Measurements from ENCODE around the gene TEDC1.

Gene TEDC1

DNA sequence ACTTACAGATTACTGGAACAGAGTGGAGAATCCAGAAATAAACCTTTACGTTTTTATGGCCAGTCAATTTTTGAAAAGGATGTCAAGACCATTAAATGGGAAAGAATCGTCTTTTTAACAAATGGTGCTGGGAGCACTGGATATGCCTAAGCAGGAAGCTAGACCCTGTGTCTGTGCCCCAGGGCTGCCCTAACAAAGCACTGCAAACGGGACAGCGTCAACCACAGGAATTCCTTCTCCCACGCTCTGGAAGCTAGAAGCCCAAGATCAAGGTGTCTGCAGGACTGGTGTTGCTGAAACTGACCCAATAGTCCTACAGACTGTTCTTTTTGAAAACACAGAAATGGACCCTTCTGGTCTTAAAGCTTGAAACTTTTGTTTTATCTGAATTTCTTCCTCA lies 26.1 kb downstream of the TEDC1 start:
- ChIA-PET CTCF (interaction anchor here (0.8 to 2.6 kb wide), 3 partner anchors 9 to 901 kb away, joined by 3 to 12 read pairs (median 4); no protein-coding TSS in a partner anchor), POLR2A (no interaction called here)
- TF ChIP-seq, protein P1, sequence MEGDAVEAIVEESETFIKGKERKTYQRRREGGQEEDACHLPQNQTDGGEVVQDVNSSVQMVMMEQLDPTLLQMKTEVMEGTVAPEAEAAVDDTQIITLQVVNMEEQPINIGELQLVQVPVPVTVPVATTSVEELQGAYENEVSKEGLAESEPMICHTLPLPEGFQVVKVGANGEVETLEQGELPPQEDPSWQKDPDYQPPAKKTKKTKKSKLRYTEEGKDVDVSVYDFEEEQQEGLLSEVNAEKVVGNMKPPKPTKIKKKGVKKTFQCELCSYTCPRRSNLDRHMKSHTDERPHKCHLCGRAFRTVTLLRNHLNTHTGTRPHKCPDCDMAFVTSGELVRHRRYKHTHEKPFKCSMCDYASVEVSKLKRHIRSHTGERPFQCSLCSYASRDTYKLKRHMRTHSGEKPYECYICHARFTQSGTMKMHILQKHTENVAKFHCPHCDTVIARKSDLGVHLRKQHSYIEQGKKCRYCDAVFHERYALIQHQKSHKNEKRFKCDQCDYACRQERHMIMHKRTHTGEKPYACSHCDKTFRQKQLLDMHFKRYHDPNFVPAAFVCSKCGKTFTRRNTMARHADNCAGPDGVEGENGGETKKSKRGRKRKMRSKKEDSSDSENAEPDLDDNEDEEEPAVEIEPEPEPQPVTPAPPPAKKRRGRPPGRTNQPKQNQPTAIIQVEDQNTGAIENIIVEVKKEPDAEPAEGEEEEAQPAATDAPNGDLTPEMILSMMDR (IDR thresholded peaks at IDR 0.05; ENCODE audit: control extremely low read depth, extremely low read depth, low read depth, missing control alignments): no peak
- no peak for DNase-seq (ENCODE audit: extremely low spot score)

DNA sequence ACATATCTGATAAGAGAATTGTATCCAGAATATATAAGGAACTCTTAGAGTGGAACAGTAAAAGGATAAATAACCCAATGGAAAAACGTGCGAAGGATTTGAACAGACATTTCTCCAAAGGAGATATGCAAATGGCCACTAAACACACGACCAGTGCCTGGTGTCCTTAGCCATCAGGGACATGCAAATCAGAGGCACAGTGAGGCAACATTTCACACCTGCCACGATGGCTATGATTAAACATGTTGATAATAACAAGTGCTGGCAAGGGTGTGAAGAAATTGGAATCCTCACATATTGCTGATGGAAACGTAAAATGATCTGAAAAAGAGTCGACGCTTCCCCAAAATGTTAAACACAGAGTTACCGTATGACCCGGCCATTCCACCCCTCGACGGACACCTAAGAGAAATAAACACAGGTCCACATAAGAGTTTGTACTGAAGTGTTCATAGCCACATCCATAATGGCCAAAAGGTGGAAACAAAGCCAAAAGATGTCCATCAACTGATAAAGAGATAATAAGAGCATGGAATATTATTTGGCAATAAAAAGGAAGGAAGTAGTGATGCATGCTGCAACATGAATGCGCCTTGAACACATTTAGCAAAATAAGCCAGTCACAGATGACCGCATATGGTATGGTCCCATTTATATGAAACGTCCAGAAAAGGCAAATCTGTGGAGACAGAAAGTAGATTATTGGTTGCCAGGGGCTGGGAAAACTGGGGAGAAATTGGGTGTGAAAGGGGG lies 29.1 kb downstream of the TEDC1 start:
- POLR2A ChIA-PET: no interaction called here
- no peak for DNase-seq (ENCODE audit: extremely low spot score)
- CTCF ChIA-PET: interaction anchor here (0.9 kb wide), 1 partner anchor 8 kb away, joined by 3 read pairs; no protein-coding TSS in a partner anchor
- TF ChIP-seq, protein P1 (IDR thresholded peaks at IDR 0.05; ENCODE audit: control extremely low read depth, extremely low read depth, low read depth, missing control alignments): no peak

DNA sequence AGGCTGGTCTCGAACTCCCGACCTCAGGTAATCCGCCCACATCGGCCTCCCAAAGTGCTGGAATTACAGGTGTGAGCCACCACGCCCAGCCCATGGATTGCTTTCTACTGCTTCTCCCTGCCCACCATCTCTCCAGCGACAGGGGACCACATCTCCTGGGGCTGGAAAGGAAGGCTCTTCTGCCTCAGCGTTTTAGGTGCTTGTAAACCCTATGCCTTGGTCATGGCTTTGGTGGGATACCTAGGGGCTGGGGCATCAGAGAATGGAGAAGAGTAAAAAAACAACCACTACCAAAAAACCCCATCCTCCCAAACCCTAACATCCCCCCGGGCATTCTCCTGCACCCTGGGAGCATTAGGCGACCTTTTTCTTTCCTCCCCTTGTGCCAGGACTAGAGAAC lies 34.3 kb downstream of the TEDC1 start:
- POLR2A ChIA-PET: no interaction called here
- DNase-seq (ENCODE audit: extremely low spot score): no peak
- CTCF ChIA-PET: interaction anchor here (0.7 to 1.0 kb wide), 2 partner anchors 9 to 892 kb away, joined by 3 to 4 read pairs; no protein-coding TSS in a partner anchor
- TF ChIP-seq, protein P1 (IDR thresholded peaks at IDR 0.05; ENCODE audit: control extremely low read depth, extremely low read depth, low read depth, missing control alignments): no peak

DNA sequence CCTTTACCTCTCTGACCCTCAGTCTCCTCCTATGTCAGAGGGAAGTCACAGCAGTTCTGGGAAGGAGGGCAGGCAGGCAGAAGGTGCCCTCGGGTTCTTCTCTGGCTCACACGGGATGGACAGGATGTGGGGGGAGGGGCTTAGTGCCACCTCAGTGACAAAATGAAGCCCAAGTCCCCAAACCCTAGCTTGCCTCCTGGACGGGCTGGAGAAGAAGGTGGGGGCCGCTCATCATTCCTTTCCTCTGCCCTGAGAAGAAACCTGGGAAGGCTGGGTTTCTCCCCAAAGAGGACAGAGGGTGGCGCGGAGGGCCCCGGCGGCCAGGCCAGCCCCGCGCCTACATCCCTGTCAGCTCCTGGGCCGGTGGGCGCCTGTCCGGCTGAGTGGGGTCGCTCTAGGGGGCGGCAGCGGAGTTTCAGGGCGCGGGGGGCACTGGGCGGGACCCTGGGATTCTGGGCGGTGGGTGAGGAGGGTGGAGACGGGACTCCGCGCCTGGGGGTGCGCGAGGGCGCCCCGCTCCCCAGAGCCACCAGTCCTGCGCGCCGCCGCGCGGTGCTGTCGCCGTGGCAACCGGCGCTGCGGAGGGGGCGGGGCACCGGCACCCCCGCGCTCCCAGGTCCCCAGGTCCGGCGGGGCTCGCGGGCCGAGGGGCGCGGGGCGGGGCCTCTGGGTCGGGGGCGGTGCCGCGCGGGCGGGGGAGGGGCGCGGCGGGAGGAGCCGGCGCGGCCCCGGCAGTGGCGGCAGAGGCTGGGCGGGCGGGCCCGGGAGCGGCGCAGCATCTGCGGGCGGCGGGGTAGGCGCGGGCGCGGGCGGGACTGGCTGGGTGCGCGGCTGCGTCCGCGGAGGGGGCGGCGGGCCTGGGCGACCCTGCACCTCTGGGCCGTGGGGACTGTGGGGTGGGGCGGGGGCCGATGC lies 35.1 kb downstream of the TEDC1 start, which contains the start of gene TMEM121:
TSS of gene TMEM121 (plus strand) at position 723 of the 915 bp plus-strand sequence. CDS start 2,252 bp downstream, outside the sequence.
- CTCF ChIA-PET: interaction anchor here (0.7 to 1.0 kb wide), 2 partner anchors 9 to 892 kb away, joined by 3 to 4 read pairs; no protein-coding TSS in a partner anchor
- POLR2A ChIA-PET: no interaction called here
- peak; percentile 64 for DNase-seq (ENCODE audit: extremely low spot score)
- TF ChIP-seq, protein P1 (IDR thresholded peaks at IDR 0.05; ENCODE audit: control extremely low read depth, extremely low read depth, low read depth, missing control alignments): no peak

DNA sequence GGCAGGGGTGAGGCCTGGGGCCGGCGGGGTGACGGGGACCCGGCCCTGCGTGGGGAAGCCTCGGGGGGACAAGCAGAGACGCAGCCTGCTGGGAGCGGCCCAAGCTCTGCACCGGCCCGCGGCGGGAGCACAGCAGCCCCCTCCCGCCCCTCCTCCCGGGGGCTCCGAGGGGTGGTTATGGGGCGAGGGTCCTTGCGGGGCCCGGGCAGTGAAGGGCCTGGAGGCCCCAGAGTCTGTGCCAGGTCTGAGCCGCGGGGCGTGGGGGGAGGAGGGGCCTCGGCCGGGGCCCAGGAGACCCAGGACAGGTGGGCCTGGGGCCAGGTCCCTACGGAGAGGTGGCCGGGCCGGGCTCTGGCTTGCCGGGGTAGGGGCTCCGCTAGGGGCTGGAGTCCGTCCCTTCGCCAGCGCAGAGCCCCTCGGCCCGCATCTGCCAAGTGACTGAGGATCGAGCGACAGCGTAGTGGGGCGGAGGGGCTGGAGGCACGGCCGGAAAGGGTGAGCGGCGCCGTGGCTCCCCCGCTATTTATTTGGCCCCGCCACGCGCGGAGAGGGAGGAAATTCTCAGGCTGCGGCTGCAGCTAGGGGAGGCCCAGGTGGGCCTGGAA lies 35.8 kb downstream of the TEDC1 start:
- CTCF ChIA-PET: interaction anchor here (0.8 kb wide), 1 partner anchor 46 kb away, joined by 3 read pairs; no protein-coding TSS in a partner anchor
- TF ChIP-seq, protein P1 (IDR thresholded peaks at IDR 0.05; ENCODE audit: control extremely low read depth, extremely low read depth, low read depth, missing control alignments): no peak
- POLR2A ChIA-PET: no interaction called here
- peak; percentile 25 for DNase-seq (ENCODE audit: extremely low spot score)

DNA sequence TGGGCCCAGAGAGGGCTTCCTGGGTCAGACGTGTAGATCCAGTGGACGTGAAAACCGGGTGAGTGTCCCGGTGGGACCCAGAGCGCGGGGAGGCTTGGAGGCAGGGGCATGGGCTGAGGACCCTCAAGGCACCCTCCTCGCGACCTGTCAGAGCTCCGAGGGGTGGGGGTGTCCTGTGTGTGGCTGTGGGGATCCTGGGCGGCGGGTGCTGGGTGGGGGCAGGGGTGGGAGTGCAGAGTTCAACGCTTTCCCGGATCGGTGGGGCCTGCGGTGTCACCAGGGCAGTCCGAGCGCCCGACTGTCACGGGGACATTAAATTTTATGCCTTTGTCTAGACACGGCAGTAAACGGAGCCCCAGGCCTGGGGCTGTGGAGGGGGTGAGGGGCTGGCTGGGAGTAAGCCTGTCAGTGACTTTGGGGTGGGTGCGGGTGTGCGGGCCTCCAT lies 36.4 kb downstream of the TEDC1 start:
- POLR2A ChIA-PET: no interaction called here

More for the DNA sequence above, 36.4 kb downstream of the TEDC1 start:
- CTCF ChIA-PET: interaction anchor here (0.8 to 2.1 kb wide), 2 partner anchors 11 to 47 kb away, joined by 3 to 12 read pairs; no protein-coding TSS in a partner anchor
- DNase-seq (ENCODE audit: extremely low spot score): no peak
- TF ChIP-seq, protein P1 (IDR thresholded peaks at IDR 0.05; ENCODE audit: control extremely low read depth, extremely low read depth, low read depth, missing control alignments): no peak
